Esophagus (tissue), 2 donors: ENCODE measurements around the gene ZBTB21. TPM values are rescaled to one million over a fixed set of nuclear protein-coding genes. Genes with fewer than 3 reads are reported as not detected.
"Not testable (repeated sequence)": the region's sequence is repeated elsewhere in the genome, so short reads cannot be mapped to it uniquely, and the experiment has no call there.

Experiments
- H3K27ac ChIP-seq, 2 donors: one replicate each; pipeline ENCODE4 v1.5.1; 2013; ENCODE audit warnings: low read depth in 2 of 2, mild to moderate bottlenecking in 2 of 2, inconsistent platforms in 1 of 2, low read length in 1 of 2, moderate library complexity in 1 of 2
- H3K27me3 ChIP-seq, 2 donors: one replicate each; pipeline ENCODE4 v1.6.1; 2013; ENCODE audit warnings: low read length in 2 of 2, control low read depth in 1 of 2, mild to moderate bottlenecking in 1 of 2; ENCODE audit not compliant: insufficient read depth in 2 of 2, control insufficient read depth in 1 of 2
- H3K36me3 ChIP-seq, 2 donors: one replicate each; pipeline ENCODE4 v1.6.1; 2013; ENCODE audit warnings: low read length in 1 of 2; ENCODE audit not compliant: control insufficient read depth in 2 of 2, insufficient read depth in 2 of 2
- H3K4me1 ChIP-seq, 2 donors: one replicate each; pipeline ENCODE4 v1.6.1; 2013; ENCODE audit warnings: low read length in 1 of 2; ENCODE audit not compliant: control insufficient read depth in 2 of 2, insufficient read depth in 2 of 2
- H3K4me3 ChIP-seq, 2 donors: one replicate each; pipeline ENCODE4 v1.5.1; 2013; ENCODE audit warnings: low read length in 2 of 2, mild to moderate bottlenecking in 2 of 2, low read depth in 1 of 2, moderate library complexity in 1 of 2
- H3K9me3 ChIP-seq, 2 donors: one replicate each; pipeline ENCODE4 v1.6.1; 2013; ENCODE audit warnings: mild to moderate bottlenecking in 2 of 2, low read depth in 1 of 2, low read length in 1 of 2, moderate library complexity in 1 of 2; ENCODE audit not compliant: control insufficient read depth in 2 of 2, insufficient read depth in 1 of 2
- WGBS, 2 donors: extraction: QIAGEN DNeasy Blood & Tissue Kit; methylation state at CpG; one replicate each; pipeline ENCODE4 v1.1.7; 2013; 5-methylcytosine and 5-hydroxymethylcytosine counted together
- polyA plus RNA-seq, 2 donors: library from polyadenylated mRNA; stranded (reverse); fragments of 200-250 nt; gene quantifications; one replicate each; pipeline ENCODE4 v1.2.3, GENCODE V29; 2013
- donor health status: healthy with polysubstance abuse.
- donor health status: Bipolar disorder and iron deficiency.

Gene ZBTB21
- polyA plus RNA-seq, 2 donors: 1.6 to 2.7 TPM

- H3K4me1 ChIP-seq: peaks cover 0 to 16% of the 10 kb centered on the region in 2 donors
- H3K27me3 ChIP-seq: no peaks in the 10 kb centered on the region
- WGBS, 2 donors: 64 to 71% methylated on average over 11 of the region's 11 CpGs
- no peaks in the 10 kb centered on the region for H3K36me3 ChIP-seq
- H3K9me3 ChIP-seq: no peaks in the 10 kb centered on the region
- peak overlapping the region; percentile 17 to 26 for H3K27ac ChIP-seq
- no peak overlapping the region for H3K4me3 ChIP-seq
Observed at GRCh38 chr21:41966041-41966833, 43.9 kb downstream of the ZBTB21 start.

DNA sequence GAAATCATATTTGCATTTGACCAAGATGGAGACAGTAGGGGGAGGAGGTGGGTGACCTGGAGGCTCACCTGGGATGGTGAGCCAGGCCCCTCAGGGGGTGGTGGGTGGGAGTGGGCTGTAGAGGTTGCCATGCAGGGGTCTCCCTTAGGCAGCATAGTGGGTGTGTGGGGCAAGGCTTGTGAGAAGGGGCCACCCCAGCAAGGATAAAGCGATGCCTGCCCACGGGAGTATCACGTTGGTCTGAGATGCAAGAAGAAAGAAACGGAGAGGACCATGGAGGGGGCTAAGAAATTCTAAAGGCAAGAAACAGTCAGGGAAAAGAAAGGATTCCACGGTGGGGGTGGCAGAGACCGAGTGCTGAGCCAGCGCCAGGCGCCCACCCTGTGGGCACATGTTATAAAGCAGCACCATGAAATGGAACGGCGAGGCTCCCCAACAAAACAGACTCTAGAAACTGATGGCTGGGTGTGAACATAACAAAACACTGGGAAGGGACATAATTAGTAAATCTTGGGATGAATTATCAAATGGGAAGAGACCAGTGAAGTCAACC is 44.6 kb downstream of the ZBTB21 start:
- Histone ChIP-seq H3K4me1 (peaks cover 0 to 15% of the 10 kb centered on the region in 2 donors), H3K36me3 (no peaks in the 10 kb centered on the region), H3K27ac (peak overlapping the region; percentile 17 to 26), H3K27me3 (no peaks in the 10 kb centered on the region), H3K4me3 (no peak overlapping the region), H3K9me3 (no peaks in the 10 kb centered on the region)
- 91 to 93% methylated on average over 10 of the region's 10 CpGs for WGBS, 2 donors

DNA sequence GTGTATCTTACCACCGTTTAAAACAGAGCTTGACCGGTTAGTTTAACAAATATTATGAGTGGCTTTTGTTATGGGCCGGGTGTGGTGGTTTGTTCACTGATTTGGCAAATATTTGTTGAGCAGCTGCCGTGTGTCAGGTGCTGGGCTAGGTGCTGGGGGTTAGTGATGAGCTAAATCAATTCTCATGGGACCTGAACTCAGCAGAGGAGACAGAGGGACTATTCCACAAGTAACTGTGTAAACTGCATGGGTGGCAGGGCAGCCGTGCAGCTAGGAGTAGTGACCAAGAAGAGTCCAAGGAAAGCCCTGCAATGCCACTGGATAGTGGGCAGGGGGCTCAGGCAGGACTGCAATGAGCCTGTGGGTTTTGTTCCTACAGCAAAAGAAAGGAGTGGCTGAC is 45.1 kb downstream of the ZBTB21 start:
- Histone ChIP-seq H3K4me3 (no peak overlapping the region), H3K27me3 (no peaks in the 10 kb centered on the region), H3K27ac (no peak overlapping the region), H3K36me3 (no peaks in the 10 kb centered on the region), H3K9me3 (no peaks in the 10 kb centered on the region), H3K4me1 (peaks cover 0 to 14% of the 10 kb centered on the region in 2 donors)
- WGBS, 2 donors: 57 to 63% methylated on average over 5 of the region's 5 CpGs

DNA sequence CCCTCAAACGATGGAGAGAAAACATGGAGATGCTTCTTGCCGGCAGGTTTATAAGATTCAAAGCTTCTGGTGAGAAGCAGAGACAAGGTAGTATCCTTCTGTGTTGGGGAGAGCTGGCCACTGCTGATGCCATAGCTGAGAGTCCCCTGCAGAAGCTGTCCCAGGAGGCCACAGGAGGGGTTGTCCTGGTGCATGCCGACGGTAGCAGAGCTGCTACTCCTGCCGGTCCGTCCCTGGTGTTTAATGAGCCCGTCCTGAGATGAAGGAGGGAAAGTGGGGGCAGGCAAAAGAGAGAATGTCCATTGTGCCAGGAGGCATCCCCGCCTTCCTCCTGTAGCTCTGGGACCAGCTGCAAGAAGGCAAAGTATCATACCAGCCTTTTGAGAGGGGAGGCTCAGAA is 46.0 kb downstream of the ZBTB21 start:
- Histone ChIP-seq H3K4me3 (no peak overlapping the region), H3K4me1 (peaks cover under 1 to 14% of the 10 kb centered on the region in 2 donors), H3K27me3 (no peaks in the 10 kb centered on the region), H3K9me3 (no peaks in the 10 kb centered on the region), H3K36me3 (no peaks in the 10 kb centered on the region), H3K27ac (no peak overlapping the region)
- 87 to 91% methylated on average over 8 of the region's 8 CpGs for WGBS, 2 donors

- Histone ChIP-seq H3K9me3 (no peaks in the 10 kb centered on the region), H3K36me3 (no peaks in the 10 kb centered on the region), H3K4me1 (peaks cover 2 to 17% of the 10 kb centered on the region in 2 donors), H3K27ac (no peak overlapping the region), H3K27me3 (no peaks in the 10 kb centered on the region), H3K4me3 (no peak overlapping the region)
- WGBS, 2 donors: 89 to 90% methylated on average over 11 of the region's 11 CpGs
Observed at GRCh38 chr21:41962425-41962966, 47.7 kb downstream of the ZBTB21 start.

DNA sequence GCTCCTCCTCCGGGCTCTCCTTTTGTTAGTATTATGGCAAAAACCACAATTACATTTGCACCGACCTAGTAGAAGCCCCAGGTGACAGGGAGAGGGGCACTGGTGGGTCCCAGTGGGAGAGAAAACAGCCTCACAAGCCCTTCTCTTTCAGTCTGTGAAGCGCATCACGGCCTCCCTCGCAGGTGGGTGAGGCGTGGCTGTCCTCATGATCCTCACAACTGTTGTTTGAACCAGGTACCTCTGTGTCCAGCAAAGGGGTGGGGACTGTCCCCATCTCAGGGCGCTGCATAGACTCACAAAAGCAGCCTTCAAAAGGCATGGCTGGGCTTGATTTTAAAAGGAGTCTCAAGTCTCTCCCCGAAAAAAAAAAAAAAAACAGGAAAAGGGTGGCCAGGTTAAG is 48.4 kb downstream of the ZBTB21 start:
- no peaks in the 10 kb centered on the region for H3K9me3 ChIP-seq
- H3K27ac ChIP-seq: no peak overlapping the region
- H3K36me3 ChIP-seq: no peaks in the 10 kb centered on the region
- H3K27me3 ChIP-seq: no peaks in the 10 kb centered on the region
- WGBS, 2 donors: 47 to 52% methylated on average over 8 of the region's 8 CpGs
- peaks cover 4 to 17% of the 10 kb centered on the region in 2 donors for H3K4me1 ChIP-seq
- H3K4me3 ChIP-seq: no peak overlapping the region

DNA sequence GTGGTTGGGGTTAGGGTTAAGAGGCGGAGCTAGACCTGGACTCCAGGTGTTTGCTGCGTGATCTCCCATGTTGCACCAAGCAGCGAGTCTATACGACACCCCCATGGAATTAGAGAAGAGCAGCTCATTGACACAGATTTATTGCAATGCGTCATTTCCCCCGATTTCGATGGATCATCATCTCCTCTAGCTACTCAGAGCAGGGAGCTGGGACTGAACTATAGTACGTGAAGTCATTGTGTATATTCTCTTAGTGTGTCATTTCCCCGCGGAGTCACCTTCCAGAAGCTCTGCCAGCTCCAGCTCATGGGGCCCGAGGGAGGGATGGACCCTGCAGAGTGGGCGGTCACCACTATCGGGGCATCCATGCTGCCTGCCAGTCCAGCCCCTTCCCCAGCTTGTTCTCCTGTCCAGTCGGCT is 48.9 kb downstream of the ZBTB21 start:
- H3K27ac ChIP-seq: no peak overlapping the region
- H3K4me3 ChIP-seq: no peak overlapping the region
- H3K27me3 ChIP-seq: no peaks in the 10 kb centered on the region
- 80% methylated on average over 14 of the region's 14 CpGs for whole genome bisulfite sequencing, 2 donors
- no peaks in the 10 kb centered on the region for H3K9me3 ChIP-seq
- H3K36me3 ChIP-seq: no peaks in the 10 kb centered on the region
- peaks cover 4 to 17% of the 10 kb centered on the region in 2 donors for H3K4me1 ChIP-seq

- H3K27ac ChIP-seq: no peak overlapping the region
- no peak overlapping the region for H3K4me3 ChIP-seq
- H3K36me3 ChIP-seq: no peaks in the 10 kb centered on the region
- no peaks in the 10 kb centered on the region for H3K9me3 ChIP-seq
- WGBS, 2 donors: 87 to 93% methylated on average over 8 of the region's 8 CpGs
- no peaks in the 10 kb centered on the region for H3K27me3 ChIP-seq
- H3K4me1 ChIP-seq: peaks cover 4 to 14% of the 10 kb centered on the region in 2 donors
Observed at GRCh38 chr21:41960386-41960785, 49.8 kb downstream of the ZBTB21 start.

- not testable (repeated sequence) for H3K27me3 ChIP-seq, H3K27ac ChIP-seq, H3K4me3 ChIP-seq, H3K9me3 ChIP-seq, H3K36me3 ChIP-seq
- H3K4me1 ChIP-seq: peaks cover 4 to 17% of the 10 kb centered on the region in 2 donors
- 89% methylated on average over 11 of the region's 11 CpGs for WGBS, 2 donors
Observed at GRCh38 chr21:41959697-41960096, 50.5 kb downstream of the ZBTB21 start.
